SIG-M5 treated with dmso at 0.1 percent for 504 hours (cell line): ENCODE results near the gene NUTF2.
"Not testable (repeated sequence)": the region's sequence is repeated elsewhere in the genome, so short reads cannot be mapped to it uniquely, and the experiment has no call there.

ENCODE experiments used
- DNase-seq: peaks from one replicate; lab custom pipeline; 2025; ENCODE audit not compliant: unreplicated experiment; lab: John Stamatoyannopoulos, UW

NUTF2 gene

GRCh38 chr16:67837190-67837589 is 9.5 kb upstream of the NUTF2 start:
- DNase-seq: not testable (repeated sequence)

GRCh38 chr16:67837811-67838210 is 8.9 kb upstream of the NUTF2 start:
- DNase-seq: no peak

GRCh38 chr16:67841198-67841815 is 5.4 kb upstream of the NUTF2 start:
- no peak for DNase-seq

GRCh38 chr16:67841816-67842508 is 4.8 kb upstream of the NUTF2 start, which contains the start of gene THAP11:
Gene THAP11 (plus strand): TSS chr16:67842320. CDS start chr16:67842555, 235 bp downstream.
- DNase-seq: peak; percentile 97

- DNase-seq: peak; percentile 59
Observed at GRCh38 chr16:67842509-67843342, 4.0 kb upstream of the NUTF2 start.

- no peak for DNase-seq
Observed at GRCh38 chr16:67843343-67843765, 3.4 kb upstream of the NUTF2 start.

- DNase-seq: no peak
Observed at GRCh38 chr16:67844497-67844896, 2.2 kb upstream of the NUTF2 start.

GRCh38 chr16:67845291-67846062 is 1.3 kb upstream of the NUTF2 start:
- DNase-seq: peak; percentile 16

- DNase-seq: no peak
Observed at GRCh38 chr16:67846063-67846319, 742 bp upstream of the NUTF2 start.

GRCh38 chr16:67847064-67847861 is 530 bp downstream of the NUTF2 start, which contains the start of gene CENPT:
Gene CENPT (minus strand): TSS chr16:67847693. CDS start chr16:67833859, 13,834 bp downstream.
- peak; percentile 37 for DNase-seq

GRCh38 chr16:67848118-67848517 is 1.4 kb downstream of the NUTF2 start:
- DNase-seq: no peak

- no peak for DNase-seq
Observed at GRCh38 chr16:67853670-67854069, 6.9 kb downstream of the NUTF2 start.

- DNase-seq: no peak
Observed at GRCh38 chr16:67855789-67856188, 9.1 kb downstream of the NUTF2 start.

- DNase-seq: no peak
Observed at GRCh38 chr16:67856927-67857546, 10.3 kb downstream of the NUTF2 start.

- DNase-seq: peak; percentile 71
Observed at GRCh38 chr16:67857547-67858233, 11.0 kb downstream of the NUTF2 start.

GRCh38 chr16:67858500-67858899 is 11.8 kb downstream of the NUTF2 start:
- no peak for DNase-seq

GRCh38 chr16:67860589-67861398 is 14.1 kb downstream of the NUTF2 start:
- no peak for DNase-seq

- DNase-seq: no peak
Observed at GRCh38 chr16:67861877-67862276, 15.1 kb downstream of the NUTF2 start.
